B cell (primary cell): ENCODE measurements around the gene GAL3ST2. TPM values are rescaled to one million over a fixed set of nuclear protein-coding genes. Genes with fewer than 3 reads are reported as not detected.

ENCODE experiments used
- ATAC-seq: fragments of 200-7000 bp; cut with Tn5 transposase; one replicate; pipeline ENCODE4 v1.10.0; 2021; ENCODE audit warnings: low read depth, mild to moderate bottlenecking, moderate number of reproducible peaks, moderate library complexity
- CTCF ChIA-PET: fragments of 350-600 bp; sonication (Branson Sonifier 250); formaldehyde crosslinking; loops from one replicate; lab custom pipeline; 2021; ENCODE audit warnings: antibody characterized with exemption, inconsistent platforms; lab: Charles Lee
- POLR2A ChIA-PET: fragments of 350-600 bp; sonication (Branson Sonifier 250); formaldehyde crosslinking; loops from one replicate; lab custom pipeline; 2021; ENCODE audit warnings: antibody characterized with exemption; lab: Charles Lee
- DNase-seq: peaks from one replicate; pipeline ENCODE4 v3.0.0; 2013
- H2AFZ ChIP-seq: 2 replicates; pipeline ENCODE4 v1.6.1; 2012; ENCODE audit warnings: mild to moderate bottlenecking, low read depth, low read length; ENCODE audit not compliant: insufficient read depth, poor library complexity, severe bottlenecking
- H3K27ac ChIP-seq, 2 donors: 1 replicate in 1 of 2; 2 replicates in 1 of 2; pipeline ENCODE4 v1.5.1; 2012 to 2013; ENCODE audit warnings: low read length in 2 of 2, mild to moderate bottlenecking in 2 of 2, moderate library complexity in 1 of 2
- H3K27me3 ChIP-seq, 4 experiments: fragments of 200-600 bp in 1 of 4; sonication (generic) in 1 of 4; replicated peaks in 1 of 4; 1 replicate in 2 of 4; 2 replicates in 2 of 4; pipeline versions ENCODE4 v1.6.1 to v1.7.0; 2013 to 2016; ENCODE audit warnings: low read length in 3 of 4, mild to moderate bottlenecking in 2 of 4, mixed read lengths in 1 of 4, moderate library complexity in 1 of 4; ENCODE audit not compliant: insufficient read depth in 4 of 4, control insufficient read depth in 3 of 4; ENCODE audit errors: control extremely low read depth in 1 of 4
- H3K36me3 ChIP-seq, 2 experiments: replicated peaks in 1 of 2; 1 replicate in 1 of 2; 2 replicates in 1 of 2; pipeline versions ENCODE4 v1.6.1 to v1.7.1; 2013; ENCODE audit warnings: low read length in 1 of 2; ENCODE audit not compliant: insufficient read depth in 2 of 2, control insufficient read depth in 1 of 2; ENCODE audit errors: control extremely low read depth in 1 of 2, extremely low read depth in 1 of 2
- H3K4me1 ChIP-seq, 2 donors: fragments of 200-600 bp in 1 of 2; sonication (generic) in 1 of 2; 1 replicate in 1 of 2; 2 replicates in 1 of 2; pipeline versions ENCODE4 v1.5.1 to v1.6.1; 2013 to 2017; ENCODE audit warnings: low read length in 2 of 2; ENCODE audit not compliant: control insufficient read depth in 2 of 2, insufficient read depth in 2 of 2
- H3K4me2 ChIP-seq: replicated peaks from 2 replicates; pipeline ENCODE3; 2012; ENCODE audit warnings: mild to moderate bottlenecking, low read depth, low read length; ENCODE audit not compliant: poor library complexity, severe bottlenecking
- H3K4me3 ChIP-seq, 5 experiments: fragments of 200-600 bp in 1 of 5; sonication (generic) in 1 of 5; 1 replicate in 3 of 5; 2 replicates in 2 of 5; pipeline versions ENCODE4 v1.5.1 to v1.7.0; 2011 to 2016; ENCODE audit warnings: low read length in 4 of 5, mild to moderate bottlenecking in 4 of 5, low read depth in 2 of 5, control low read depth in 1 of 5, moderate library complexity in 1 of 5; ENCODE audit not compliant: insufficient read depth in 1 of 5; ENCODE audit errors: control extremely low read depth in 1 of 5, extremely low read depth in 1 of 5
- H3K79me2 ChIP-seq: fragments of 200-600 bp; sonication (generic); one replicate; pipeline ENCODE4 v1.6.0; 2016; ENCODE audit warnings: low read length; ENCODE audit not compliant: control insufficient read depth, insufficient read depth
- H3K9ac ChIP-seq: fragments of 200-600 bp; sonication (generic); 2 replicates; pipeline ENCODE4 v1.6.1; 2017; ENCODE audit warnings: mild to moderate bottlenecking, low read length, moderate library complexity
- H3K9me3 ChIP-seq, 3 donors: one replicate each; pipeline versions ENCODE4 v1.6.1 to v1.7.1; 2013; ENCODE audit warnings: low read length in 2 of 3; ENCODE audit not compliant: control insufficient read depth in 2 of 3, insufficient read depth in 1 of 3; ENCODE audit errors: control extremely low read depth in 1 of 3
- H4K20me1 ChIP-seq: 2 replicates; pipeline ENCODE4 v1.6.0; 2012; ENCODE audit warnings: mild to moderate bottlenecking, low read length; ENCODE audit not compliant: insufficient read depth, control insufficient read depth, poor library complexity, severe bottlenecking
- H3K27ac Mint-ChIP-seq: one replicate; pipeline ENCODE4 v1.8.0; 2021; ENCODE audit warnings: mixed read lengths
- H3K27me3 Mint-ChIP-seq: one replicate; pipeline ENCODE4 v1.8.0; 2021; ENCODE audit warnings: mixed read lengths
- H3K4me1 Mint-ChIP-seq: one replicate; pipeline ENCODE4 v1.8.0; 2021; ENCODE audit warnings: mixed read lengths
- H3K4me3 Mint-ChIP-seq: one replicate; pipeline ENCODE4 v1.8.0; 2021; ENCODE audit warnings: mixed read lengths
- H3K9me3 Mint-ChIP-seq: one replicate; pipeline ENCODE4 v1.8.0; 2022; ENCODE audit warnings: mixed read lengths; ENCODE audit not compliant: insufficient read depth
- EZH2 ChIP-seq: IDR thresholded peaks from 2 replicates; pipeline ENCODE4 v1.6.1; 2012; ENCODE audit warnings: borderline replicate concordance, low read depth, mild to moderate bottlenecking, moderate library complexity, low read length; ENCODE audit not compliant: insufficient read depth, poor library complexity, severe bottlenecking
- WGBS: methylation state at CpG from one replicate; pipeline ENCODE4 v1.1.5; 2013; ENCODE audit warnings: missing lambda C conversion rate; ENCODE audit not compliant: insufficient coverage; 5-methylcytosine and 5-hydroxymethylcytosine counted together
- intact Hi-C: fragments of 100-400 bp; cut with micrococcal nuclease; formaldehyde crosslinking; loops from one replicate; pipeline ENCODE4 v1.10.0; 2022
- polyA plus RNA-seq: library from polyadenylated mRNA; depleted of rRNA; stranded (reverse); fragments of >200 nt; gene quantifications from 2 replicates; pipeline ENCODE4 v1.2.3, GENCODE V29; 2012
- total RNA-seq, 2 donors: library from RNA; stranded (reverse); fragments of 120-200 nt in 1 of 2; gene quantifications; 1 replicate in 1 of 2; 2 replicates in 1 of 2; pipeline versions ENCODE4 v1.2.3 to v1.2.4, GENCODE V29; 2013 to 2022
- TF ChIP-seq, protein P1 (sequence below): fragments of 200-600 bp; IDR thresholded peaks from one replicate; pipeline ENCODE4 v1.8.0; 2022; ENCODE audit warnings: antibody characterized with exemption, mild to moderate bottlenecking

Gene GAL3ST2
- total and polyA plus RNA-seq, 2 donors (not counting 1 experiment from before 2014, with no cell fraction given): 0.10 TPM; not detected in 1

DNA sequence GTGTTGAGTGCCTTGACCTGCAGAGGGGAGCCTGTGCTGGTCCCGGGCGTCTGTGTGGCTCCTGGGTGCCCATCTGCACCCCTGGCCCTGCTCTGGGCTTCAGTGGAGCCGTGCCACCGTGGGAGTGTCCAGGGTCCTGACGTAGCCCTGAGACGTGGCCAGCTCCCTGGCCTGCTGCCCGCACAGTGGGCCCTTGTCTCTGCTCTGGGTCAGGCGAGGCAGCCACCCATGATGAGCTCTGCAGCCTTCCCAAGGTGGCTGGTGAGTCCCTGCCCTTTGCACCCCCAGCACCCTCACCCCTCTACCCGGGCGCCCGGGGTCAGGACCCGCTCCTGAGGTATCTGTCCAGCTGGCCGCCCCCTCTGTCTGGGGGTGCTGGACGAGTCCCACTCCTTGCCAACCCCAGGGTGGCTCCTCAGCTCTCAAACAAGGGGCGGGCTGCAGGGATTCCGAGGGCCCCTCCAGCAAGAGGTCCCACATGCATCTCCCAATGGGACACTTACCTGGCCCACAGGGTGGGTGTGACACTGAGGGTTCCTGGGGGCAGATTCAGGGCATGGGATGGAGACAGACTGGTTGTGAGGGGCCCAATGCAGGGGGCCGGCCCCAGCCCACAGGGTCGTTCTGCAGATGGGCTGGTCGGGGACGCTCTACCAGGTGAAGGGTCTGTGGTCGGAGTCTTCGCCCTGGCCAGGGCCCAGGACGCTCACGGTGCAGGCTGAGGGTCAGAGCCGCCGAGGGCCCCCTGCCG is 34.8 kb downstream of the GAL3ST2 start:
- Histone ChIP-seq H3K27ac (no peak overlapping the region), H2AFZ (no peak overlapping the region), H3K79me2 (no peaks in the 10 kb centered on the region), H3K27me3 (no peaks in the 10 kb centered on the region), H3K4me2 (no peak overlapping the region), H3K36me3 (no peaks in the 10 kb centered on the region), H3K9ac (no peak overlapping the region), H3K9me3 (no peaks in the 10 kb centered on the region), H3K4me3 (no peak overlapping the region), H3K4me1 (peaks cover 4 to 5% of the 10 kb centered on the region in 2 donors), H4K20me1 (no peaks in the 10 kb centered on the region)
- Mint-ChIP-seq H3K27ac (peak overlapping the region; percentile 50), H3K4me3 (no peak overlapping the region), H3K27me3 (peaks cover 10% of the 10 kb centered on the region), H3K4me1 (peaks cover 15% of the 10 kb centered on the region), H3K9me3 (no peaks in the 10 kb centered on the region)
- ChIA-PET POLR2A (no interaction called here), CTCF (no interaction called here)
- intact Hi-C loops: no loop called here
- no peak for TF ChIP-seq EZH2
- TF ChIP-seq, protein P1, sequence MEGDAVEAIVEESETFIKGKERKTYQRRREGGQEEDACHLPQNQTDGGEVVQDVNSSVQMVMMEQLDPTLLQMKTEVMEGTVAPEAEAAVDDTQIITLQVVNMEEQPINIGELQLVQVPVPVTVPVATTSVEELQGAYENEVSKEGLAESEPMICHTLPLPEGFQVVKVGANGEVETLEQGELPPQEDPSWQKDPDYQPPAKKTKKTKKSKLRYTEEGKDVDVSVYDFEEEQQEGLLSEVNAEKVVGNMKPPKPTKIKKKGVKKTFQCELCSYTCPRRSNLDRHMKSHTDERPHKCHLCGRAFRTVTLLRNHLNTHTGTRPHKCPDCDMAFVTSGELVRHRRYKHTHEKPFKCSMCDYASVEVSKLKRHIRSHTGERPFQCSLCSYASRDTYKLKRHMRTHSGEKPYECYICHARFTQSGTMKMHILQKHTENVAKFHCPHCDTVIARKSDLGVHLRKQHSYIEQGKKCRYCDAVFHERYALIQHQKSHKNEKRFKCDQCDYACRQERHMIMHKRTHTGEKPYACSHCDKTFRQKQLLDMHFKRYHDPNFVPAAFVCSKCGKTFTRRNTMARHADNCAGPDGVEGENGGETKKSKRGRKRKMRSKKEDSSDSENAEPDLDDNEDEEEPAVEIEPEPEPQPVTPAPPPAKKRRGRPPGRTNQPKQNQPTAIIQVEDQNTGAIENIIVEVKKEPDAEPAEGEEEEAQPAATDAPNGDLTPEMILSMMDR: no peak
- no peak for ATAC-seq
- DNase-seq: no peak
- WGBS: 95% methylated on average over 25 of the region's 27 CpGs
